ENCODE measurements around the gene RPGRIP1L. TPM values are rescaled to one million over a fixed set of nuclear protein-coding genes. Genes with fewer than 3 reads are reported as not detected.

The RPGRIP1L gene
- polyA plus RNA-seq (ENCODE audit: insufficient read length in 3 of 3) = 10 to 100 TPM; 15.7 to 19.8 (median 19.5) TPM
- long read RNA-seq, donor 1 = 0 reads
- long read RNA-seq, donor 2, partial matches to known transcripts = 0 of 3 reads
- long read RNA-seq, donor 2, other reads (novel, unspliced or antisense) = 0 of 3 reads
- long read RNA-seq, donor 3, partial matches to known transcripts = 0 of 1 reads
- long read RNA-seq, donor 3, other reads (novel, unspliced or antisense) = 0 of 1 reads
- long read RNA-seq, donor 4, full-length matches to known transcripts = 2 of 2 reads
- long read RNA-seq, donor 4, partial matches to known transcripts = 0 of 2 reads
- long read RNA-seq, donor 4, other reads (novel, unspliced or antisense) = 0 of 2 reads
- long read RNA-seq, donor 5 = 0 reads
- long read RNA-seq, donor 6, partial matches to known transcripts = 0 of 3 reads
- long read RNA-seq, donor 6, other reads (novel, unspliced or antisense) = 0 of 3 reads
- long read RNA-seq, donor 7, transcript RPGRIP1L-208 (3 exons, 893 nt) = major isoform, 5 of 6 reads
- long read RNA-seq, donor 7, partial matches to known transcripts = 0 of 6 reads
- long read RNA-seq, donor 7, other reads (novel, unspliced or antisense) = 0 of 6 reads
- long read RNA-seq, donor 8 = 0 reads
- long read RNA-seq, donor 9, partial matches to known transcripts = 0 of 2 reads
- long read RNA-seq, donor 9, other reads (novel, unspliced or antisense) = 0 of 2 reads
- long read RNA-seq, donor 10, partial matches to known transcripts = 0 of 3 reads
- long read RNA-seq, donor 10, other reads (novel, unspliced or antisense) = 0 of 3 reads
- long read RNA-seq, donor 11, full-length matches to known transcripts = 3 of 3 reads
- long read RNA-seq, donor 11, partial matches to known transcripts = 0 of 3 reads
- long read RNA-seq, donor 11, other reads (novel, unspliced or antisense) = 0 of 3 reads
- long read RNA-seq, donor 12, partial matches to known transcripts = 0 of 2 reads
- long read RNA-seq, donor 12, other reads (novel, unspliced or antisense) = 0 of 2 reads
- long read RNA-seq, donor 13 = 0 reads
- long read RNA-seq, donor 14, full-length matches to known transcripts = 6 of 6 reads
- long read RNA-seq, donor 14, partial matches to known transcripts = 0 of 6 reads
- long read RNA-seq, donor 14, other reads (novel, unspliced or antisense) = 0 of 6 reads
- long read RNA-seq, donor 15, full-length matches to known transcripts = 1 of 1 reads
- long read RNA-seq, donor 15, partial matches to known transcripts = 0 of 1 reads
- long read RNA-seq, donor 15, other reads (novel, unspliced or antisense) = 0 of 1 reads
- long read RNA-seq, donor 16, full-length matches to known transcripts = 6 of 6 reads
- long read RNA-seq, donor 16, partial matches to known transcripts = 0 of 6 reads
- long read RNA-seq, donor 16, other reads (novel, unspliced or antisense) = 0 of 6 reads

DNA sequence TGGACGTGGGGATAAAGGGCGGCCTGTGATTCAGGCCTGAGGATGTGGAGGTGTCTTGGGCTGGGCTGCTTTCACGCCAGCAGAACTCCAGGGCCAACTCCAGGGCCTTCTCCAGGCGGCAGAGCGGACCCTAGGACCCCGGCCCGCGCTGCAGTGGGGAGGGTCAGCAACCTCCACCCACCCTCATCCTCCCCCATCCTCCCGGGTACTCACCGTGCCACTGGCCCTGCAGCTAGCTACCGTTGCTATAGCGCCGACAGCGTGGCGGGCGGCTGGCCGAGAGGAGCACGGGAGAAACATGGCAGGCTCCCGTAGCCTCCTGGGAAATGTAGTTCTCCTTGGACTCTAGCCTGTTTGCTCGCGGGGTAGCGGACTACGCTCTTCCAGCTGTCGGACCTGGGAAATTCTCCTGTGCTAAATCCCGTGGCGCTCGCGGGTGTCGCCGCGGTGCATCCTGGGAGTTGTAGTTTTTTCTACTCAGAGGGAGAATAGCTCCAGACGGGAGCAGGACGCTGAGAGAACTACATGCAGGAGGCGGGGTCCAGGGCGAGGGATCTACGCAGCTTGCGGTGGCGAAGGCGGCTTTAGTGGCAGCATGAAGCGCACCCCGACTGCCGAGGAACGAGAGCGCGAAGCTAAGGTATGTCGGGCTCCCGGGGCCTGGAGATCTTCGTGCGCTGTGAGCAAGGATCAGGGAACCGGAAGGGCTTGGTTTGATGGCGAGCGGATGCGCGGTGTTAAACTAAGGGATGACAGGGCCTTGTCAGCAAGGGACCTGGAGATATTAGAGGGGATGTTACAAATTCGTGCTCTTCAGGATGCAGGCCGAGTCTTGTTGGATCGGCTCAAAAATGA is at the start of gene RPGRIP1L, which contains the start of gene FTO:
Gene RPGRIP1L (minus strand): TSS at position 270 of the 855 bp plus-strand sequence. CDS start 3,136 bp downstream, outside the sequence.
Gene FTO (plus strand): TSS at position 567 of the 855 bp plus-strand sequence.
- peak; percentile 97 to 99 (median 98) for DNase-seq (ENCODE audit: extremely low read depth in 1 of 11, low read depth in 9 of 11, low spot score in 4 of 11)

DNA sequence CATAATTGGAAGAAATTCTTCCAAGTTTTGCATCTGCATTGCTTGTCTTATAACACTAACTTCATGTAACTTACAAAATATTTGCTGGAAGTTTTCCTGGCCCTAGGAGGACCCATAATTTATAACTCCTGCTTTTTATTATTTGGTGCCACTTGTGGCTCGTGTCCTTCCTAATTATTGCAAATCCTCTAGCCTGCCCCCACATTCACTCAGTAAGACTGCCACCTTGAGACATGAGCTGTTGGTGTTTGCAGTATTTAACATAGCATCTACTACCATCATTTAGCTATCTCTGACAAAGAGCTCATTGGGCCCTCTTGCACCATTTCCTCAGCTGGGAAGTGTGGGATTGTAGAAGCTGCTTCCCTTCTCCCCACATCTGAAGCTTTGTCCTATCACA is 49.8 kb upstream of the RPGRIP1L start:
- no peak for DNase-seq (ENCODE audit: extremely low read depth in 1 of 11, low read depth in 9 of 11, low spot score in 4 of 11)

DNA sequence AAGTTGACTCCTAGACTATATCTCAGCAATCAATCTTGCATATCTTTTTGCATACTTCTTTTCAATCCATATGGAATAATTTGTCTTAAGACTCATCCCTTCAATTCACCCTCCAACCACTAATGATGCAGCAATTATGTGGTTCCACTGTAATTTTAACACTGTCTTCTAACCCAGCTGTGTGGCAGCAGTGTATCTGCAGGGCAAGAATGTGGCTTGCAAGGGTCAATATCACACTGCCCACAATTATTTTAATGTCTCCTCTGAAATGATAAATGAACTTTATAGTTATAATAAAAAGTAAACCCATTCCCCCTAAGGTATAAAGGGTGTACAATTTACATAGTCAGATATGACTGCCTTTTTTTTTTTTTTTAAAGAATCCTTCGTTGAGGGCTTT is 48.9 kb upstream of the RPGRIP1L start:
- no peak for DNase-seq (ENCODE audit: extremely low read depth in 1 of 11, low read depth in 9 of 11, low spot score in 4 of 11)

DNA sequence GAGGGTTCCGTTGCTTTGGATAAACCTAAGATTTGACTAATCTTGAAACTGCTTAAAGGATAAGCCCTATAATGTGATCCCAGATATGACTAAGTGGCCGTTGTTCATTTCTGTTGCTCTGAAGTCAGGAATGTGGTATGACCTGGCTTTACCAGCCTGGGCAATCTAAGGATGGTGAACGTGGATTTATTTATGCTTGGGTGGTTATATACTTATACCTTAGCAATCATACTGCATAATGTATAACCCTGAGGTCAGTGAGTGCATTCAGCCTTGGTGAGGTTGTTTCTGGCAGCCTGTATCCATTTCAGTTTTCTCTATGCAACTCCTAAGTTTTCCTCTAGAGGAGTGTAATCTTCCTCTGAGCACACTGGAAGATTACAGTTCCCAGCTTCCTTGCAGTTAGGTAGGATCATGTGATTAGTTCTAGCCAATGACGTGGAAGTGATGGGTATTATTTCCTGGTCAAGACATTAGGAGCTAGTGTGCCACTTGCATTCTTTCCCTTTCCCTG is 42.2 kb upstream of the RPGRIP1L start:
- DNase-seq (ENCODE audit: extremely low read depth in 1 of 11, low read depth in 9 of 11, low spot score in 4 of 11) = no peak

DNA sequence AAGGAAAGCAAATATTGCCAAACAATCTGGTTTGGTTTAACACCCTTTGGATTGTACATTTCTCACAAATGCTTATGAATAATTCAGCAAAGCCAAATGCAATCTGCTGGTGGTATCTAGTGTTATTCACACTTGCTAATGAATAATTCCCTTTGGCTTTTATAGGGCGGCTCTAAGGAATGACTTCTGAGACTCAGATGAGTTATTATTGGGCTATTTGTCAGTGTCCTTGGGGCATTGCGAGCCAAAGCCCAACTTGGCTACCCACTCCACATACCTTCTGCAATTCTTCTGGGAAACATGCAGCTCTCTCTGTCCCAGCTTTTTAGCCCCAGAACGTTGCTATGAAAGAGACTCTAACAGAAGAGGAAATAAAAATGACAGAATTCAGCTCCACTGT is 41.4 kb upstream of the RPGRIP1L start:
- no peak for DNase-seq (ENCODE audit: extremely low read depth in 1 of 11, low read depth in 9 of 11, low spot score in 4 of 11)

DNA sequence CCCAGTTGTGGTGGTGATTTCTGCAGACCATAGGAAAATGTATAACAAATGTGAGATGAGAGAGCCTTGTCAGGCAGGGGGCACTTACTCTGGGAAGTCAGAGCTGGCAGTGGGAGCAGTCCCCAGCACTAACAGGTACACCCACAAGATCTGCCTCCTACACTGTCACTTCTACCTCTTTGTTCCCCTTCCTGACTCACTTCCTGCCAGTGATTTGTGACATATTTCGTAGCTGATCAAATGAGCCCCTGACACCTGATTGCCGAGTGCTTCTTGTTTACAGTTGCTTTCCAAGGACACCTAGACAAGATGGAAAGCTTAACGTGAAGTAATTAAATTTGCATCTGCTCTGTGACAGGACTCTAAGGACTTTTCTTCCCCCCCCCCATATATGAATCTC is 40.8 kb upstream of the RPGRIP1L start:
- no peak for DNase-seq (ENCODE audit: extremely low read depth in 1 of 11, low read depth in 9 of 11, low spot score in 4 of 11)

DNA sequence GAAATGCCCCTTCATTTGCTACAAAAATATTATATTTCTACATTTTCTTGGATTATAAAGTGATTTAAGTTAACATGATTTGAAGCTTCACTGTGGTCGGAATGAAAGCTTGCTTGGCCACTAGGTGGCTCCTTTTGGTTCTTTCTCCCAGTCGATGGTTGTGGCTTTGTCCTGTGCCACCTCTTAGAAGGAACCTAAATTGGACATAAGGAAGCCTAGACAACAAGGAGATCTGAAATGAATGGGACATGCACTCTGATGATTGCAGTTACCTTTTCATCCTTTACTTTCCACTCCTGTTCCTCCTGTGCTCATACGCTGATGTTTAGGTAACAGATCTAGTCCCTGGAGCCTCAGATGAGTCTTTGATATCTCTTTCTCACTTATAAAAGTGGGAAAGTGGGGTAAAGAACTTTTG is 39.5 kb upstream of the RPGRIP1L start:
- no peak for DNase-seq (ENCODE audit: extremely low read depth in 1 of 11, low read depth in 9 of 11, low spot score in 4 of 11)

DNA sequence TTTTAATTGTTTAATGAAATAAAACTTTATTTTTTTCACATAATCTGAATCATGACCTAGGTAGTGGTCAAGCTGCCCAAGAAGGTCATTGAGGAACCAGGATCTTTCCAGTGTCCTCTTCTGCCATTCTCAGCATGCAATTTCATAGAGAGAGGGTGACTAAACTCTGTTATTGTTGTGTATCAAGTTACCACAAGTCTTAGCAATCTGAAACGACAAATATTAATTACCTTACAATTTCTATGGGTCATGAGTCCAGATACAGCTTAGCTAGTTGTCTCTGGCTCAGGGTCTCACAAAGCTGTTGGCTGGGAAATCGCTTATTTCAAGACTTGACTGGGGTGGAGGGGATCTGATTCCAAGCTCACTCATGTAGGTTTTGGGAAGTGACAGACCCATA is 37.9 kb upstream of the RPGRIP1L start:
- DNase-seq (ENCODE audit: extremely low read depth in 1 of 11, low read depth in 9 of 11, low spot score in 4 of 11) = no peak

DNA sequence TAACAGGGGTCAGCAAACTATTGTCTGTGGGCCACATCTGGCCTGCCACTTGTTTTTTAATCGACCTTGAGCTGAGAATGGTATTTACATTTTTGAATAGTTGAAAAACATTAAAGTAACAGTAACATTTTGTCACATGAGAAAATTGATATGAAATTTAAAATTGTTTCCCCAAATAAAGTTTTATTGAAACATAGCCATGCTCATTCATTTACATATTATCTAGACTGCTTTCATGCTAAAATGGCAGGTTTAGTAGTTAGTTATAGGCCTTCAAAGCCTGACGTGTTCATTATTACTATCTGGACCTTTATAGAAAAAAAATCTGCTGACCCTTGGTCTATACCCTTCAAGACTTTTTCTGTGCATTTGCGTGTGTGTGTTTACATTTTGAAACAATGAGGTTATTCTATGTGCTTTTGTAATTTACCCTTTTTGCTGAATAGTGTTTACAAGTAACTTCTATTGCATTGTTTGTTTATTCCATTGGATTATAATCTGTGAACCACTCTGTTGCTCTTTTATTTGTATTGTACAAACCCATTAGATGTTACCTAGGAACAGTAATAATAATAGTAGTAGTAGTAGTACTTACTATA is 37.4 kb upstream of the RPGRIP1L start:
- DNase-seq (ENCODE audit: extremely low read depth in 1 of 11, low read depth in 9 of 11, low spot score in 4 of 11) = no peak

DNA sequence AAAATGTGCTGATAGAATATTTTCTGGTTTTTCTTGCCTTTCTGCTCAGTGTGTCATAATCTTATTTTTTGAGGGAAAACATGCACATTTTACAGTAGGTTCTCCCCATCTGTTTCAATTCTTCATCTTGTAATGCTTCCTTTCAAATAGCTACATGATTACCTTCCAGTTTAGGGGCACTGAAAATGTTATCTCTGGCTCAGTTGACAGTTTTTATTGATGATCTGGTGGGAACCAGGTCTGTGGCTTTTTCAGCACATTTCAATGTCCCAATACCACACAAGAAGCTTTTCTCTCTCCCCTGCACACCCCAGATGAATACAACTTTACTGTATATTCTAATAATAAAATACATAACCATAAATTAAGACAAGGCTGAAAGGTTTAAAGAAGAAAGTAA is 36.8 kb upstream of the RPGRIP1L start:
- no peak for DNase-seq (ENCODE audit: extremely low read depth in 1 of 11, low read depth in 9 of 11, low spot score in 4 of 11)

DNA sequence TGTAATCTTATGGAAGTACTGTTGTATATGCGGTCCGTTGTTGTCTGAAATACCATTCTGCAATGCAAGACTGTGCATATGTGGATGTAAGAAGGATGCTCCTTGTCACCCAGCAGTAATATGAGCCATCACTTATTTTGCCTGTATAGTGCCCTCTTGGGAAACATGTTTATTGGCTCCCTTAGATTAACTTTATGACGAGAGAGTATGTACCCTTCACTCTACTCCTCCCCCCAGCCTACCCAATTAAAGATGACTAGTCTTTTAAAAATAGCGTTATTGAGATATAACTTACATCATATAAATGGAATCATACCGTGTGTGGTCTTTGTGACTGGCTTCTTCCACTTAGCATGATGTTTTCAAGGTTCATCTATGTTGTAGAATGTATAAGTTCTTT is 33.9 kb upstream of the RPGRIP1L start:
- DNase-seq (ENCODE audit: extremely low read depth in 1 of 11, low read depth in 9 of 11, low spot score in 4 of 11) = no peak

DNA sequence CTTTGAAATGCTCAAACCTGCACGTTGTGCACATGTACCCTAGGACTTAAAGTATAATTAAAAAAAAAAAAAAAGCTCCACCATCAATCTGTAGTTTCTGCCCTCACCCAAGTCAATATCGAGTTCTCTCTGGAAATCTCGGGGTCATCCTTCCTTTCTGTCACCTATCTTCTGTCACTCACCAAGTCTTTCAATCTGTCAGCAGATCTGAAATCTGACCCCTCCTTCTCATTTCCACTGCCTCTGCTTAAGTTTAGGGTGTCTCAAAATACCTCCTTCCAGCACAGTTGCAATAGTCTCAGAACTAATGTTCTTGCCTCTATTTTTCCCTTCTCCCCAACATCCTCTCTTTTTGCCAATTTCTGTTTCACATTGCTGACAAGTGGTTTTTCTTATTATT is 32.6 kb upstream of the RPGRIP1L start:
- no peak for DNase-seq (ENCODE audit: extremely low read depth in 1 of 11, low read depth in 9 of 11, low spot score in 4 of 11)

DNA sequence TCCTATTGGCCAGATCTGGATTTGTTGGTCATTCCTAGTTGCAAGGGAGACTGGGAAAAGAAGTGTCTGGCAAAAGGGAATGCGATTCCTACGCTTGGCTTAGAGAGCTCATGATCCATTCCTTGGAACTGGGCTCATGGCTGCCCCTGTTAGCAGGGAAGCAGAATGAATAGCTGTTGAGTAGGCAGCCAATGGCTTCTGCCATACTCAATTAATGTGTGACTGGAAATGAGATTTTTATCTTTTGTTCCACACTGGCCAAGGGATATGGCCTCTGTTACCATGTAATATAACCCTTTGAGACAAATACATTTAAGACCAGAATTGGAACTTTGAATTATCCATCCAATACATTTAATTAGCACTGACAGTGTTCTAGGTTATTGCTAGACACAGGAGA is 31.2 kb upstream of the RPGRIP1L start:
- DNase-seq (ENCODE audit: extremely low read depth in 1 of 11, low read depth in 9 of 11, low spot score in 4 of 11) = no peak

DNA sequence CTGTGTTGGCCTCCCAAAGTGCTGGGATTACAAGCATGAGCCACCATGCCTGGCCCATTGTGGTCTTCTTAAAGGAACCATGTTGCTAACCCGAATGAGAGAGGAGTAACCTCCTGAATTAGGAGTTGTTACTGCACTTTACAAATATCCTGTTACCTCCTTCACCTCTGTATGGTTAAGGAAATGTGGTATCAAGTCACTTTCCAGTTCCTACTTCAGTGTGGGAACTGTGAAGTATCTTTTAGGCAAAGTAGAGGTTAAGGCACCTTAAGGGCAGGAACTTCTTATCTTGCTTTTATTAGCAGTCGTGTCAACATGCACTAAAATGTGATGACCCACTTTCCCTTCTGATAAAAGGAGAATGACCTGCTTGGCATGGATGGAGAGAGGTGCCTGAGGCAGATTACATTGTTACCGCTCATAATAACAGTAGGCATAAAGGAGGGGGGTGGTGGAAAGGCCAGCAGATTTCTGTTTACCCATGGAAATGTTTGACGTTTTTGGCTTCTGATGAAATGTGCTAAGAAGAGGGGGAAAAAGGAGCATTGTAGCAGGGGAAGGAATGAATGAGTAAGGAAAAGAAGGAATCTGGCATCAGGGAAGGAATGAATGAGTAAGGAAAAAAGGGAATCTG is 28.8 kb upstream of the RPGRIP1L start:
- DNase-seq (ENCODE audit: extremely low read depth in 1 of 11, low read depth in 9 of 11, low spot score in 4 of 11) = no peak

DNA sequence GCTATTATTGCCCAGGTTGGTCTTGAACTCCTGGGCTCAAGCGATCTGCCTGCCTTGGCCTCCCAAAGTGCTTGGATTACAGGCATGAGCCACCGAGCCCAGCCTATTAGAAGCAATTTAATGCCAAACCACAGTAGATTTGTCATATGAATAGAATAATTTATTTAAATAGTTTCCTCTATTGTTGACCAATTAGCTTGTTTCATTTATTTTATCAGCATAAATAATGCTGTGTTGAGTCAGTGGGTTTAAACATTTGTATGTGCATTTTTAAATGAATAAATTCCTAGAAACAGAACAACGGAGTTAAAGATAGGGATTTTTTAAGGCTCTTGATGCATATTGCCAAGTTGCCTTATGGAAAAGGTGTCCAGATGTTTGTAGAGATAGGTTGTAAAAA is 27.0 kb upstream of the RPGRIP1L start:
- DNase-seq (ENCODE audit: extremely low read depth in 1 of 11, low read depth in 9 of 11, low spot score in 4 of 11) = no peak

DNA sequence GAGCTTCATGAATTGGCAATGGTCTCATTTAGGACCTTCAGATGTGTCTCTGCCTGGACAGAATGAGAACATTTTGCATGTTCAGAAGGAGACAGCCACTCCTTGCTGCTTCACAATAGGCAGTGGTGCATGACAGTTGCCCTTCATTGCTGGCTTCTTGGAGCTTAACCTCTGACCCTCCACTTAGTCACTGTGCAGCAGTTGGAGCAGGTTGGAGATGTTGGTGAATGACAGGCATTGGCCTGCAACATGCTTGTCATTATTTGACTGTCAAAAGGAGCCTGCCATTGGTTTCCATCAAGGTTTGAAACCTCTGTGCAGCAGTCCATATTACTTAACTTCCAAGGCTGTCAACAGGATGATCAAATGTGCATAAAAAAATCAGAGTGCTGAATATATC is 23.0 kb upstream of the RPGRIP1L start:
- DNase-seq (ENCODE audit: extremely low read depth in 1 of 11, low read depth in 9 of 11, low spot score in 4 of 11) = peak in 3 of 11 donors; percentile 7 to 35 (median 31)

DNA sequence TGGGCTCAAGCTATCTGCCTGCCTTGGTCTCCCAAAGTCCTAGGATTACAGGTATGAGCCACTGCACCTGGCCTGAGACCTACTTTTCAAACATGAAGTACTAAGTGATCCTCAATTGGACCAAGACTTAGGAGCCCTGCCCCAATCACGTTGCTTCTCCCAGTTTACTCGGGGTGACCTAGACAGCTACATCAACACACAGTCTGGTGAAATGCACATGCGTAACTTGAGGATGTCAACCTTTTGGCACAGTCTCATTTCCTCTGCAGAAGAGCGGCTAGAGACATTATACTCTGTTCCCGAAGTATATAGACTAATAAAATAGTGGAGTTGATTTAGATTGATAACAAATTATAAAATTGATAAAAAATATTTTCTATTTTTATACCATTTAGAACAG is 17.4 kb upstream of the RPGRIP1L start:
- no peak for DNase-seq (ENCODE audit: extremely low read depth in 1 of 11, low read depth in 9 of 11, low spot score in 4 of 11)
